Peyer's patch (tissue), 4 donors: ENCODE data around the gene ATP1B2.

Experiments
- CTCF ChIP-seq, 6 experiments: fragments of 450-650 bp in 4 of 6; fragments of 200-600 bp in 2 of 6; sonication (generic) in 1 of 6; IDR thresholded peaks; one replicate each; pipeline ENCODE4 v1.5.1; 2017 to 2019; ENCODE audit warnings: antibody characterized with exemption in 6 of 6, mild to moderate bottlenecking in 3 of 6, moderate library complexity in 1 of 6
- POLR2A ChIP-seq, 2 donors: fragments of 450-650 bp; IDR thresholded peaks; one replicate each; pipeline ENCODE4 v1.5.1; 2017; ENCODE audit warnings: antibody characterized with exemption in 2 of 2, mild to moderate bottlenecking in 2 of 2, moderate library complexity in 2 of 2

GRCh38 chr17:7647018-7647417 lies 3.7 kb upstream of the ATP1B2 start:
- TF ChIP-seq POLR2A (IDR thresholded peaks at IDR 0.05) (no peak), CTCF (IDR thresholded peaks at IDR 0.05) (no peak)
